GM21381 (cell line): ENCODE data around the gene PLEKHG2.
"Not testable (repeated sequence)": the region's sequence is repeated elsewhere in the genome, so short reads cannot be mapped to it uniquely, and the experiment has no call there.

Source experiments
- ATAC-seq: cut with Tn5 transposase; IDR thresholded peaks from one replicate; pipeline ENCODE4 v1.9.1; 2021; ENCODE audit warnings: mild to moderate bottlenecking, moderate library complexity; ENCODE audit not compliant: unreplicated experiment

PLEKHG2 gene

DNA sequence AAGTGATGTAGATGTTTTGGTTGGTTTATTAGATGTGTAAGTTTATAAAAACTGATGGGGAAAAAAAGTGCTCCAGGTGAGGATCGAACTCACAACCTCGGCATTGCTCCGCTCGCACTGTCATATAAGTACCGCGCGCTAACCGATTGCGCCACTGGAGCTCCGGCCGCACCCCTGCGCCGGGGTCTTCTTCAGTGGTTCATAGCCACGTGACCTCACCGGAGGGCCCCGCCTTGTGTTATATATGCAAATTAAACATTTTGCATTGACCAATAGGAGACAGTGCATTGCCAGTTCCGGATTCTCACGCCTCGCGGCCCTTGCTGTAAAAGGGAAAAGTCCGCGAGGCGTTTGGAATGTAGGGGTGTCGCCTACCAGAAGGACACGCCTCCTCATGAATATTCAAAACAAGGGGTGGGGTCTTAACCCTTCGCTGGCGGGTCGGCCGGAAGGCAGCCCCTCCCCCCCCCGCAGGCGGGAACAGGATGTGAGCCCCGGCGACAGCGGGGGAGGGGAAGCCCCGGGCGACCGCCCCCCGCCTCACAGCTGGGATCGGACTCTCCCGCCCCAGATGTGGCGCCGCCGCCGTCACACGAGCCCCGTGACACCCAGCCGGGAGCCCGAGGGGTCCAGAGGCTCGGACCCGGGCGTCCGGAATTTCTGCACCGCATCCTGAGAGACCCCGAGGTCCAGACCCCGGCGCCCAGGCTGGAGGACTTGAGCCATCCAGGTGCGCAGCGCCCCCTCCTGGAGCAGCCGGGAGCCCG is at the start of gene PLEKHG2:
Gene PLEKHG2, plus strand, starts transcription at position 570 of the 767 bp plus-strand sequence. CDS start 1,418 bp downstream, outside the sequence.
- peak; percentile 46 for ATAC-seq

DNA sequence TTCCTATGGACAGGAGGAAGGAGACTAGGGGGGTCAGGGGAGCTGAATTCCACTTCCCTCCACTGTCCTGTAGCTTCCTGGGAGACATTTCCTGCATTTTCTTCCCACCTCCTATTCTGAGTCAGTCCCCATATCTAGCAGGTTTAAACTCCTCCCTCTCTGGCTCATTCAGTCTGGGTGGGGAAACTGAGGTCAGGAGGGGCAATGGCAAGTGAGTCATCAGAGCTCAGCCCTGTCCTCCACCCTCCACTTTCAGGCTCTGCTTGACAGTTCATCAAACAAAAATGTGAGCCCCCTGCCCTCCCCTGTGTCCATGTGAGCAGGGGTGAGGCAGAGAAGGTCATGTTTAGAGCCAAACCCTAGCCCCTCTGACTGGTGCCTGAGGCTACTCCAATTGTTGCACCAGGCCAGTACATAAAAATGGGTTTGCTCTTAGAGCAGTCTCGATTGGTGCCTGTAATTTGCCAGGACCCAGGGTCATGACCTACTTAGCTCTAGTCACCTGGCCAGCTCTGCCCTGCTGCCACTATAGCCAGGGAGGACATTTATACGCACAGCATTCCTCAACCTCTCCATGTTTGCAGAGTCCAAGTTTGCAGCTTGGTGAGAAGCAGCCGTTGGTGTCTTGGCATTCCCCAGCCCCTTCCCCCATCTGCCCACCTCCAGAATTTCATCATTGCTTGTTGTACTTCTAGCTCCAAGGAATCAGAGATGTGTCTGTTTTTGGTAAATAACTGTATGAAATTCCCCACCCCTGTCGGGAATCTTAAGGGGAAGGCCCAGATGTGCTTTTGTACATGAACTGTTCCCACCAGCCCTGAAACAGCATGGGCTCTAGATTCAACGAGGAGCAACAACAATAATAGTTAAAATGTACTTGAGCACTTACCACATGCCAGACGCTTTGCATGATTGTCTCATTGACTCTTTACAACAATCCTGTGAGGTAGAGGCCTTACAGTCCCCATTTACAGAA is 49.5 kb upstream of the PLEKHG2 start:
- ATAC-seq: no peak

DNA sequence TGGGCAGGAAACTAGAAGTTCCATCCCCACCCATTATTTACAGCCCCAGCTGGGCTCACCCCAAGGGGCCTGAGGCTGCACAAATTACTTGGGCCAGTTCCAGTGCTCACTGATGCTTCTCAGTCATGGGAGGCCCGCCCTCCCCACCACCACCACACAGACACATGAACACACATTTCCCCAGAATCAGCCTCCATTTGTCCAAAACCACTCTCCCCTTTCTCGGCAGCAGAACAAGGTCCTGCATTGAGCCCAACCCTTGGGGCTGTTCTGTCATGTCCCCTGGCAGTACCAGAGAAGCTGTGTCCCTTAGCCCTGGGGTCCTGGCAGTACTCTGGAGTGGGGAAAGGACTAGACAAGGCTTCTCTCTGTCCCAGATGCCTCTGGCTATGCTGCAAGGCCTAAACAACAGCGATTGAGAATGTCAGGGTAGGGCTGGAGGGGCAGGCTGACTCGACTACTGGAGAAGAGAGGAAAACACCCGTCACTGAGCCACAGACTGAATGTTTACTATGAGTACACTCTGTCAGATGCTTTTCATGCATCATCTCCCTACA is 48.5 kb upstream of the PLEKHG2 start:
- ATAC-seq: no peak

DNA sequence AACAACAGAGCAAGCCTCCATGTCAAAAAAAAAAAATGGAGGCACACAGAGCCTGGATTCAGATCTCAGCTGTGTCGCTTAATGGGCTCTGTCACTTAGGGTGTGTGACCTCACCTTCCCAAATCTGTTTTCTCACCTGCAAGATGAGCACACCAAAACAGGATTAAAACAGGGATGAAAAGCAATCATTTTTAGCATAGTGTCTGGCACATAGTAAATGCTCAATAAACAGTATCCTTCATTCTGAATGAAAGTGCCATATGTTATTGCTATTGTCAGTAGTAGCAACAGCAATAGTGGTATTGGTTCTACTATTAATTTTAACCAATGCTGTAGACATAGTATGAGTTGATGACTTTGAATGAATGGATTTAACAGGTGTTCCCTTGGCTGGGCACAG is 46.9 kb upstream of the PLEKHG2 start:
- ATAC-seq: no peak

GRCh38 chr19:39369200-39369599 is 43.3 kb upstream of the PLEKHG2 start:
- no peak for ATAC-seq

GRCh38 chr19:39370735-39371134 is 41.7 kb upstream of the PLEKHG2 start:
- ATAC-seq: no peak

DNA sequence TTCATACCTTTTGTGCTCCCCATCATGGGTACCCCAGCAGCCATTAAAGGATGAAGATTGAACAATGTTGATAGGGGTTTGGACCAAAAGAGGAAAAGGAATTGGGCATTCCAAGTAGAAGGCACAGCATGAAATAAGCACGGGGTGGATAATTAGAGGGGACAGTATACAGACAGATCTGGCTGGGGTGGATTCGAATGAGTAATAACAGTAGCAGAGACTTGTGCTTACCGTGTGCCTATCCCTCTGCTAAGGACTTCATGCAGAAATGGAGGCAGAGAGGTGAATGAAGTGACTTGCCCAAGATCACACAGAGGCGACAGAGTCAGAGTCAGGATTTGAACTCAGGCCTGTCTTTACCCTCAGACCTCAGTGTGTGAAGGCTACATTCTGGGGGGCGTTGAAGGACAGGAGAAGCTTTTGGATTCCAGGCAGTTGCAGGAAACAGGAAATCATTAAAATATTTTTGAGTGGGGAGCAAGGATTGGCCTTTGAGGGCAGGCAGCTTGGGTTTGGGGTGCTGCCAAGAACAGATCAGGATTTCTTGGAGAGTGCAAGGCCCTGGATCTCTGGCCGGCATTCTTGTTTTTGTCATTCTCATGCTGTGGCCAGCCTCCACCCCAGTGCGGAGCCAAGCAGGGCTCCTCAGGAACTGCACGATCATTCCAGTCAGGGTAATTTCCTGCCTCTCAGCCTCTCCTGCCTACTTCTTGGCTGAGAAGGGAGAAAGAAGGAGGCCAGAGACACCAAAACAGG is 40.2 kb upstream of the PLEKHG2 start:
- ATAC-seq: no peak

DNA sequence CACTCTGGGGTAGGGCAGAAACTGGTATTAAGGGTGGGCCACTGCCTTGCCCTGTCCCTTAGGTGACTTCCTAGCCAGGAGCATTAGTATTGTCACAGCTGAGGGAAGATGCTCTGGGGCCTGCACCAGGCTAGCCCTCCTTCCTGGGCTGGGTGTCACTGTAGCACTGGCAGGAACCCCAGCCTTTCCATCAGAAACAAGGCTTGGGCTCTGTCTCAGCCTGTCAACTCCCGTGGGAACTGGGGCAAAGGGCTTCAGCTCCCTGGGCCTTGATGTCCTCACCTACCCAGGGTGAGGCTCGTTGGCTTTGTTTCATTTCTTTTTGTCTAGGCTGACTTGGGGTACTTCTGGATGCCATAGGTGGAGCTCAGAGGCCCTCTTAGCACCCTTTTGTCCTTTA is 39.5 kb upstream of the PLEKHG2 start:
- no peak for ATAC-seq

- no peak for ATAC-seq
Observed at GRCh38 chr19:39375929-39376328, 36.5 kb upstream of the PLEKHG2 start.

GRCh38 chr19:39377373-39378362 is 34.8 kb upstream of the PLEKHG2 start:
- no peak for ATAC-seq

DNA sequence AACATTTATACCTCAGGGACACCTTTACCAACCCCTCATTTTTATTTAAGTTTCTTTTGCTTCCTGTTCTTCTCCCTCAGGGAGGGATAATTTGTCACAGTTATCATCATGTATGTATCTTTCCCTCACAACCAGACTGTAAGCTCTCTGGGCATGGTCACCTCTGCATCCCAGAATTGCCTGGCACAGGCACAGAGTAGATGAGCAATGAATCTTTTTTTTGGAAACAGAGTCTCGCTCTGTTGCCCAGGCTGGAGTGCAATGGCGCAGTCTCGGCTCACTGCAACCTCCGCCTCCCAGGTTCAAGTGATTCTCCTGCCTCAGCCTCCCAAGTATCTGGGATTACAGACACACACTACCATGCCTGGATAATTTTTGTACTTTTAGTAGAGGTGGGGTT is 33.1 kb upstream of the PLEKHG2 start:
- not testable (repeated sequence) for ATAC-seq

- ATAC-seq: no peak
Observed at GRCh38 chr19:39379865-39380396, 32.5 kb upstream of the PLEKHG2 start.

DNA sequence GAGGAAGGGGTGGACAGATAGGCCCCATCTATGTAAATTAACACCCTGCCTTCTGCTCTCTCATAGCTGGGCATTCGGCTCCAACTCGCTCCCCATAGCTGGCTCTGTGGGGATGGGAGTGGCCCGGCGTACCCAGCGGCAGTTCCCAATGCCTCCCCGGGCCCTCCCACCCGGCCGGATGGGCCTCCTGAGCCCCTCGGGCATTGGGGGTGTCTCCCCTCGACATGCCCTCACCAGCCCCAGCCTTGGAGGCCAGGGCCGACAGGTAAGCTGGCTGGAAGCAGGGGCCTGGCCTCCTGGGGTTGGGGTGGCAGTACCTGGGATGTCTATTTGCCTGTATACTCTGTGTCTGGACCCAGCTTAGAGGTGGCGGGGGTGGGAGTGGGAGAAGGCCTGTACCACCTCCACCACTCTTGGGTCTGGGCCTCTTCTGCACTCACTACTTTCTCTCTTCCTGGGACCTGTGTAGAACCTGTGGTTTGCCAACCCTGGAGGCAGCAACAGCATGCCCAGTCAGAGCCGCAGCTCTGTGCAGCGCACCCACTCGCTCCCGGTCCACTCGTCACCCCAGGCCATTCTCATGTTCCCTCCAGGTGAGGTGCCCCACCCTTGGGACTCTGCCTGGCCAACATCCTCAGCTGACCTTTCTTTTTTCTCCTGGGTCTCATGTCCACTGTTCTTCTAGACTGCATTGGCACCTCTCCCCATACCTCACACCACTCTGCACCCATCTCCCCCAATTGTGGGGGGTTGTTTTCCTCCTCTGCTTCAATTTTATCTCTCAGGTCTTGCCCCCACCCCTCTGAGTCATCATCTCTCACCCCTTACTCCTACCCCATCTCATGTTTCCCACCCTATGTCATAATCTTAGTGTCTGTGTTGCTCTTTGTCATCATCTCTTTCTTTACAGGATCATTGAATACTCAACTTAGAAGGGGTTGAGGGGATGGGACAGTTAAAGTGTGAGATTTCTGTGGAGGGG is 31.7 kb upstream of the PLEKHG2 start:
- ATAC-seq: no peak

DNA sequence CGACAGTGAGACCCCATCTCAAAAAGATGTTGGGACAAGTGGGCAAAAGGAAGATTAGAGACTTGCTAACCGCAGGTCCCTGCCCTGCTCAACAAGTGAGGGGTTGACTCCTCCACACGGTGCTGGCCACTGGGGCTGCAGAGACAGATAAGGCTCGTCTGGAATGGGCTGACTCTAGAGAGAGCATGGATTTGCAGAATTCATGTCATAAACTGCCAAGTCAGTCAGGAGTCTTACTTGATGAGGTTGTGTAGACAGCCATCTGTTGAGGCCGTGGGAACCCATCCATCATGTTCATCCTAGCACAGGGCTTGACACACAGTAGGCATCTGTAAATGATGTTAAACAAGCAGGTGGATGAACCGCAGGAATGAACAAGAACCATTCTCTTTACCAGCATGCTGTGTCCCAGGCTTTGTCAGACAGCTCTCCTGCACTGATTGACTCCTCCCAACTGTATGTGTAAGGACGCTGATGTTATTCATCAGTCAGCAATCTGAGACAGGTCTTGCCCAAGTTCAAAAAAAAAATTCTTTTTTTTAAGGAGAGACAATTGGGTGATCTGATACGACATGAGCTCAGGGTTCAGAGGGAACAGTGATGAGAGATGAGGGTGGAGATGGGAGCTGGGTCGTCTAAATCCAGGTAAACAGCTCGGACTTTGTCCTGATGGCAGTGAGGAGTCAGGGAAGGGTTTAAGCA is 30.4 kb upstream of the PLEKHG2 start:
- ATAC-seq: no peak

DNA sequence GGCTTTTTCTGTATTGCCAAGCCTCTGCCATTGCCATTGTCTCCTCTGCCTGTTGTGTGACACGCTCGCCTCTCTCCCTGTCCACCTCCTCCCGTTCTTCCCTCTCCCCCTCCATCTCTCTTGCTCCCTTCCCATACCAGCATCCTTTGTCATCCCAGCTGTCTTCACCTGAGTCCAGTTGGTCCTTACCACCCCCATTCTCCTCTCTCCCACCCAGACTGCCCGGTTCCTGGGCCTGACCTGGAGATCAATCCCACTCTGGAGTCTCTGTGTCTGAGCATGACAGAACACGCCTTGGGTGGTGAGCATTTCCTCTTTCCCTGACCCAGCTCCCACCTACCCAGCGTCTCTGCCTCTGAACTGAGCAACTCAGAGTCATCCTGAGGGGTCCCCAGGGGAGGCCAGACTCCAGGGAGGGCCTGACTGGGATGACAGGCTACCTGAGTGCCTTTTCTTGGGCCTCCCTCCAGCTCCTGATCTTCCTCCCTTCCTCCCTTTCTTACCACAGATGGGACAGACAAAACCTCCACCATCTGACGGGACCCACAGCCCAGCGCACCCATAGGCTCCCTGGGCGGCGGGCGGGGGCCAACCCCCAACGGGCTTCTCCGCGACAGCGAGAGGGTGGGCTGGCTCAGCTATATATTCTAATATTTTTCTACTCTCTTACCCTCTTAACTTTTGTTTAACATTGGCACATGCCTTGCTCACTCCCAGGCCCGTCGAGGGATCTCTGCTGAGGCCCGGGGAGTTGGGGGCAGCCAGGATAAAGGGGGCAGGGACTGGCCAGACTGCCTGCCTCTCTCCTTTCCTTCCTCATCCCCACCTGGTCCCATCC is 29.3 kb upstream of the PLEKHG2 start:
- no peak for ATAC-seq

DNA sequence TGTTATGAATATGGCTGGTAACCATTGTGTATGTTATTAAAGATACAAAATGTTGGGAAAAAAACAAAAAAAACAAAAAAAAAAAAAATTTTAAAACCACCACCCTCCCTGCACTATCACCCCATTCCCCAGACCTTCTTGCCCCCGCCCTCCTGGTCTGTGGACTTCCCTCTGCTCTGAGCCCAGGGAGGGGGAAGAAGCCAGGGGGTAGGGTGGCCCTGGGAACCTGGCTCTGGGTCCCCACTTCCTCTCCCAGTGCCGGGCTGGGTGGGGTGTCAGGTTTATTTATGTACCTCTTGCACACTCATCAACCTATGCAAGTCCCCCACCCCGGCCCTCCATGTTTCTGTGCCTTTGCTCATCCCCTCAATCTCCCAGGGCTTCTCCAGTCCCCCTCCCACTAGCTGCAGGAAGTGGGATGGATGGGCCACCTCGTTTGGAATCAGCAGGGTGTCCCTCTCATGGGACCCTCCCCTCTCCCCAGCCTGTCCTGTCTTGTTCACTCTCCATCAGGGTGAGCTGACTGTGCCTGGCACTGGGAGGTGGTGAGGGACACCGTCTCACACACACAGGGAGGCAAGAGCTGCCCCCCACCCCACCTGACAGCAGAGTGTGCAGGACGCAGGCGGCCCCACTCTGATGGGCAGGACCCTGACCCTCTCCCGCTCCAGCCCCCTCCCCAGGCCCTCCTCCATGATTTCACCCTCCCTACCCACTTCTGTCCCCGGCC is 27.5 kb upstream of the PLEKHG2 start:
- no peak for ATAC-seq
